Metanephros (tissue), 2 donors: Measurements from ENCODE around the gene ITIH3. TPM values are rescaled to one million over a fixed set of nuclear protein-coding genes. Genes with fewer than 3 reads are reported as not detected.

Experiments
- small RNA-seq: library from RNA; depleted of rRNA; stranded (forward); fragments of <200 nt; gene quantifications from one replicate; pipeline ENCODE3, GENCODE V24; 2014; ENCODE audit warnings: low replicate concordance
- total RNA-seq: library from RNA; depleted of rRNA; stranded (reverse); fragments of >200 nt; gene quantifications from one replicate; pipeline ENCODE4 v1.2.3, GENCODE V29; 2014

Gene ITIH3
- 8.6 TPM for total RNA-seq

GRCh38 chr3:52794612-52795099 lies at the start of gene ITIH3:
Gene ITIH3 (plus strand): TSS chr3:52794796. CDS start chr3:52794804, 8 bp downstream.

GRCh38 chr3:52770496-52771333 lies 23.9 kb upstream of the ITIH3 start, which contains the start of gene NEK4:
Gene NEK4 (minus strand): TSS chr3:52770940. CDS start chr3:52770746, 194 bp downstream.

GRCh38 chr3:52777127-52777958 lies 17.3 kb upstream of the ITIH3 start, which contains the start of gene ITIH1:
Gene ITIH1 (plus strand): TSS chr3:52777599. CDS start chr3:52777616, 17 bp downstream.

GRCh38 chr3:52830535-52831258 lies 36.1 kb downstream of the ITIH3 start, which contains the start of gene ITIH4:
Gene ITIH4 (minus strand): TSS chr3:52830672. CDS start chr3:52830642, 30 bp downstream.

GRCh38 chr3:52834871-52835501 lies 40.4 kb downstream of the ITIH3 start, which contains the start of gene MUSTN1:
Gene MUSTN1 (minus strand): TSS chr3:52835019. CDS start chr3:52834948, 71 bp downstream.

Small RNA genes within 50 kb of the gene (small RNA-seq; reads per million reads assigned to genes)
- not detected for gene MIR8064
- gene MUSTN1: not detected

Other genes starting within 250 kb of the ITIH3 start
- gene PBRM1, start 108.9 kb upstream of the ITIH3 start, total RNA-seq: 72.1 TPM
- 55.5 TPM for gene GNL3, start 108.8 kb upstream of the ITIH3 start, total RNA-seq
- 85.2 TPM for gene GLT8D1, start 89.0 kb upstream of the ITIH3 start, total RNA-seq
- 57.9 TPM for gene SPCS1, start 88.7 kb upstream of the ITIH3 start, total RNA-seq
- gene NEK4, start 23.9 kb upstream of the ITIH3 start, total RNA-seq: 34.4 TPM
- gene ITIH1, start 17.2 kb upstream of the ITIH3 start, total RNA-seq: 0.41 TPM
- 10.7 TPM for gene ITIH4, start 35.9 kb downstream of the ITIH3 start, total RNA-seq
- 11.9 TPM for gene MUSTN1, start 40.2 kb downstream of the ITIH3 start, total RNA-seq
- gene STIMATE, start 102.8 kb downstream of the ITIH3 start, total RNA-seq: 20.0 TPM